ENCODE data around the gene ZNF219.

Gene ZNF219

GRCh38 chr14:21101802-21102413 is 3.5 kb upstream of the ZNF219 start:
- DNase-seq, result no peak

- DNase-seq, result no peak
Measured at GRCh38 chr14:21100931-21101330, 2.5 kb upstream of the ZNF219 start, which contains the start of gene TMEM253. TMEM253 (plus strand) TSS chr14:21101066; CDS start chr14:21101344, 278 bp downstream.

- DNase-seq, result no peak
Measured at GRCh38 chr14:21099596-21099985, 1.1 kb upstream of the ZNF219 start.

GRCh38 chr14:21098892-21099595 is 589 bp upstream of the ZNF219 start:
- DNase-seq, result no peak

- DNase-seq, result peak in 1 of 2 experiments; percentile 53
Measured at GRCh38 chr14:21097636-21098075, 799 bp downstream of the ZNF219 start.

- DNase-seq, result no peak
Measured at GRCh38 chr14:21096978-21097635, 1.3 kb downstream of the ZNF219 start.

- no peak for DNase-seq
Measured at GRCh38 chr14:21096438-21096837, 2.0 kb downstream of the ZNF219 start.

GRCh38 chr14:21095430-21096205 is 2.8 kb downstream of the ZNF219 start:
- peak; percentile 34 to 85 for DNase-seq

- DNase-seq, result peak; percentile 71 to 82
Measured at GRCh38 chr14:21093769-21094681, 4.4 kb downstream of the ZNF219 start.

- no peak for DNase-seq
Measured at GRCh38 chr14:21093018-21093417, 5.4 kb downstream of the ZNF219 start.

- peak in 1 of 2 experiments; percentile 58 for DNase-seq
Measured at GRCh38 chr14:21092273-21093011, 6.0 kb downstream of the ZNF219 start.

GRCh38 chr14:21091821-21092272 is 6.6 kb downstream of the ZNF219 start:
- no peak for DNase-seq

- no peak for DNase-seq
Measured at GRCh38 chr14:21090940-21091663, 7.4 kb downstream of the ZNF219 start.

GRCh38 chr14:21090194-21090939 is 8.1 kb downstream of the ZNF219 start:
- DNase-seq, result no peak

GRCh38 chr14:21089877-21090193 is 8.6 kb downstream of the ZNF219 start:
- DNase-seq, result no peak

- no peak for DNase-seq
Measured at GRCh38 chr14:21089271-21089670, 9.2 kb downstream of the ZNF219 start.

GRCh38 chr14:21088687-21089086 is 9.8 kb downstream of the ZNF219 start:
- no peak for DNase-seq

GRCh38 chr14:21087294-21088091 is 11.0 kb downstream of the ZNF219 start:
- peak in 1 of 2 experiments; percentile 62 for DNase-seq

- no peak for DNase-seq
Measured at GRCh38 chr14:21086908-21087293, 11.6 kb downstream of the ZNF219 start.
